Measurements from ENCODE around the gene GPS1. TPM values are rescaled to one million over a fixed set of nuclear protein-coding genes. Genes with fewer than 3 reads are reported as not detected.

Gene GPS1
- total and polyA plus RNA-seq, 11 donors, result 76.7 to 151 (median 85.0) TPM

- 0 to 5% (median 3%) methylated on average over 1 to 77 of the region's 77 CpGs for WGBS, 4 donors
- DNase-seq (peak in 3 of 5 donors; percentile 49 to 70 (median 57)), ATAC-seq (peak in 1 of 4 donors; percentile 1)
- peak overlapping the region; percentile 65 to 95 (median 82) for H3K4me3 ChIP-seq
- H3K36me3 ChIP-seq, result peaks cover 0 to 38% (median 25%) of the 10 kb centered on the region in 9 donors
- TF ChIP-seq CTCF (IDR thresholded peaks at IDR 0.05) (no peak), POLR2A (IDR thresholded peaks at IDR 0.05) (no peak)
- intact Hi-C loops (cut with DNase I), result loop anchor here in 1 of 10 donors (5.0 kb wide), 2 partner anchors 40 to 60 kb away; partner anchors contain the start of gene DCXR
- no peaks in the 10 kb centered on the region for H3K27me3 ChIP-seq
- peaks cover 0 to 42% (median 23%) of the 10 kb centered on the region in 12 donors for H3K4me1 ChIP-seq
- peak overlapping the region; percentile 69 to 99 (median 96) for H3K27ac ChIP-seq
- H3K9me3 ChIP-seq, result no peaks in the 10 kb centered on the region
Measured at GRCh38 chr17:82097184-82097918, 45.7 kb downstream of the GPS1 start.

- intact Hi-C loops (cut with DNase I), result loop anchor here in 3 of 10 donors (1.0 to 5.0 kb wide), 7 partner anchors 31 to 121 kb away; partner anchors contain the start of genes DCXR (in 2 of the 3), ASPSCR1 (in 1 of the 3), DUS1L (in 1 of the 3) and LRRC45 (in 1 of the 3)
- ATAC-seq (no peak), DNase-seq (no peak)
- peaks cover 0 to 33% (median 22%) of the 10 kb centered on the region in 9 donors for H3K36me3 ChIP-seq
- peak overlapping the region; percentile 65 to 95 (median 82) for H3K4me3 ChIP-seq
- no peaks in the 10 kb centered on the region for H3K27me3 ChIP-seq
- H3K4me1 ChIP-seq, result peaks cover 0 to 42% (median 23%) of the 10 kb centered on the region in 12 donors
- H3K27ac ChIP-seq, result peak overlapping the region; percentile 69 to 99 (median 96)
- whole genome bisulfite sequencing, 4 donors, result 0% methylated on average over 23 to 36 of the region's 36 CpGs; no CpG with 5 or more reads in 1 of the 4 donors
- TF ChIP-seq POLR2A (IDR thresholded peaks at IDR 0.05) (no peak), CTCF (IDR thresholded peaks at IDR 0.05) (no peak)
- H3K9me3 ChIP-seq, result no peaks in the 10 kb centered on the region
Measured at GRCh38 chr17:82097919-82098168, 46.1 kb downstream of the GPS1 start.

- H3K36me3 ChIP-seq, result peaks cover 0 to 28% (median 17%) of the 10 kb centered on the region in 9 donors
- no peaks in the 10 kb centered on the region for H3K9me3 ChIP-seq
- WGBS, 4 donors, result 0 to 1% (median 1%) methylated on average over 61 to 124 of the region's 124 CpGs
- no peaks in the 10 kb centered on the region for H3K27me3 ChIP-seq
- DNase-seq (peak; percentile 95 to 97 (median 96)), ATAC-seq (peak; percentile 83 to 90 (median 87))
- H3K4me1 ChIP-seq, result peaks cover 0 to 44% (median 23%) of the 10 kb centered on the region in 12 donors
- TF ChIP-seq POLR2A (IDR thresholded peaks at IDR 0.05) (peak; percentile 95 to 98), CTCF (IDR thresholded peaks at IDR 0.05) (peak in 11 of 12 donors; percentile 6 to 61 (median 45))
- H3K27ac ChIP-seq, result peak within 1 kb of the TSS; percentile 69 to 99 (median 96)
- intact Hi-C loops (cut with DNase I), result loop anchor here in 3 of 10 donors (1.0 to 5.0 kb wide), 7 partner anchors 32 to 122 kb away; partner anchors contain the start of genes DCXR (in 2 of the 3), ASPSCR1 (in 1 of the 3), DUS1L (in 1 of the 3) and LRRC45 (in 1 of the 3)
- peak within 1 kb of the TSS; percentile 65 to 95 (median 82) for H3K4me3 ChIP-seq
Measured at GRCh38 chr17:82098169-82098938, 46.7 kb downstream of the GPS1 start, which contains the start of gene FASN. TSS of gene FASN (minus strand) at chr17:82098236. CDS start at chr17:82096445, 1,791 bp downstream.
